Panc1 (cell line): ENCODE measurements around the gene CEP250. TPM values are rescaled to one million over a fixed set of nuclear protein-coding genes. Genes with fewer than 3 reads are reported as not detected.

Experiments used
- ATAC-seq: fragments of 200-7000 bp; cut with Tn5 transposase; 2 replicates; pipeline ENCODE4 v1.9.1; 2020; ENCODE audit warnings: mild to moderate bottlenecking, moderate library complexity
- BruUV-seq: library from RNA; stranded (reverse); fragments of 400-500 nt; replicated peaks from 2 replicates; lab custom pipeline; 2021; lab: Mats Ljungman, UMichigan
- CTCF ChIA-PET: fragments of 300-600 bp; sonication (Branson Sonifier 250); formaldehyde crosslinking; loops from one replicate; lab custom pipeline; 2022; ENCODE audit warnings: antibody characterized with exemption; lab: Charles Lee
- POLR2A ChIA-PET: fragments of 300-600 bp; sonication (Branson Sonifier 250); formaldehyde crosslinking; loops from one replicate; lab custom pipeline; 2022; ENCODE audit warnings: antibody characterized with exemption; lab: Charles Lee
- DNase-seq: peaks from one replicate; pipeline ENCODE4 v3.0.0-alpha.2; 2010; ENCODE audit warnings: low read depth, low spot score
- H3K27ac ChIP-seq: 2 replicates; pipeline ENCODE4 v1.5.1; 2011; ENCODE audit warnings: mild to moderate bottlenecking, low read length, inconsistent platforms
- H3K27me3 ChIP-seq: fragments of 200-500 bp; sonication (Bioruptor generic); 2 replicates; pipeline ENCODE4 v1.6.0; 2014; ENCODE audit warnings: low read length, inconsistent platforms; ENCODE audit not compliant: control insufficient read depth, insufficient read depth
- H3K36me3 ChIP-seq: fragments of 200-500 bp; sonication (Bioruptor generic); 2 replicates; pipeline ENCODE4 v1.5.1; 2014; ENCODE audit warnings: inconsistent platforms, mild to moderate bottlenecking, low read length, moderate library complexity; ENCODE audit not compliant: control insufficient read depth, insufficient read depth
- H3K4me1 ChIP-seq: 2 replicates; pipeline ENCODE4 v1.5.1; 2011; ENCODE audit warnings: inconsistent platforms, mild to moderate bottlenecking, low read length, moderate library complexity; ENCODE audit not compliant: control insufficient read depth, insufficient read depth
- H3K4me3 ChIP-seq, 2 experiments: 2 replicates each; pipeline ENCODE4 v1.5.1; 2011 to 2012; ENCODE audit warnings: low read depth in 2 of 2, low read length in 2 of 2, mild to moderate bottlenecking in 2 of 2, inconsistent platforms in 1 of 2, moderate library complexity in 1 of 2
- H3K9me3 ChIP-seq: fragments of 200-500 bp; sonication (Bioruptor generic); 2 replicates; pipeline ENCODE4 v1.5.1; 2014; ENCODE audit warnings: low read depth, mild to moderate bottlenecking, inconsistent platforms, low read length, moderate library complexity; ENCODE audit not compliant: control insufficient read depth, insufficient read depth
- POLR2AphosphoS5 ChIP-seq: IDR thresholded peaks from 2 replicates; pipeline ENCODE4 v1.6.1; 2012; ENCODE audit warnings: mild to moderate bottlenecking, low read depth, low read length, moderate library complexity
- SIN3A ChIP-seq: IDR thresholded peaks from 2 replicates; pipeline ENCODE4 v1.6.1; 2012; ENCODE audit warnings: low read depth, mild to moderate bottlenecking, low read length, moderate library complexity, borderline replicate concordance; ENCODE audit not compliant: insufficient read depth
- TCF7L2 ChIP-seq: IDR thresholded peaks from 2 replicates; pipeline ENCODE4 v1.6.1; 2011; ENCODE audit warnings: mild to moderate bottlenecking, low read depth, low read length, inconsistent platforms
- in situ Hi-C: cut with HindIII; loops from 2 replicates; pipeline ENCODE4 v1.10.0; 2016; ENCODE audit warnings: low sequenced_read_pairs, low pct_unique_long_range_greater_than_20kb
- intact Hi-C: fragments of 100-400 bp; cut with micrococcal nuclease; formaldehyde crosslinking; loops from one replicate; pipeline ENCODE4 v1.10.0; 2022; ENCODE audit not compliant: unreplicated experiment
- total RNA-seq: library from RNA; stranded (reverse); gene quantifications from one replicate; pipeline ENCODE4 v1.2.1, GENCODE V29; 2021; ENCODE audit not compliant: unreplicated experiment
- TF ChIP-seq, protein P1 (sequence below), 2 experiments: IDR thresholded peaks; 2 replicates each; pipeline ENCODE4 v1.6.1; 2011 to 2012; ENCODE audit warnings: low read depth in 2 of 2, control low read depth in 1 of 2, low read length in 1 of 2, mild to moderate bottlenecking in 1 of 2, moderate library complexity in 1 of 2; ENCODE audit not compliant: insufficient read depth in 1 of 2
- TF ChIP-seq, protein P2 (sequence below): fragments of 450-650 bp; IDR thresholded peaks from 2 replicates; pipeline ENCODE4 v1.5.1; 2017; ENCODE audit warnings: mild to moderate bottlenecking

CEP250 gene
- total RNA-seq, 1 experiment from 2014 or later = 82.5 TPM

DNA sequence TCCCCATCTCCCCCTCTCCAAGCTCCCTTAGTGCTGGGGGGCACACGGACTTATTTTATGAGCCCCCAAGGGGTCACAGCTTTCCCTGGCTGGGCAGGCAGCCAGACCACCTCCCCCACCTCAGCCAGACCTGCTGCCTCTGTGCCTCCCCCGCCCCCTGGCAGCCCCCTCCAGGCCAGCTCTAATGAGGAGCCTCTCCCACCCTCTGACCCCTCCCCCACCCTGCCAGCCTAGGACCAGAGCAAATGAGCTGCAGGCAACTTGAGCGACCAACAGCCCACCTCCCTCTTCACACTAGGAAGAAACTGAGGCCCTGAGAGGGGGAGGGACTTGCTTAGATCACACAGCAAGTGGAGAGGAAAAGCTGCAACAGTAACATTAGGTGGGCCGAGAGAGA lies 19.2 kb upstream of the CEP250 start:
- BruUV-seq = no TSS peak
- Histone ChIP-seq H3K27ac (no peak overlapping the region), H3K4me1 (peaks cover 9% of the 10 kb centered on the region), H3K36me3 (no peaks in the 10 kb centered on the region), H3K4me3 (no peak overlapping the region), H3K9me3 (no peaks in the 10 kb centered on the region), H3K27me3 (no peaks in the 10 kb centered on the region)
- POLR2A ChIA-PET = no interaction called here
- no peak for ATAC-seq
- intact Hi-C loops (no loop called here), in situ Hi-C loops (no loop called here)
- TF ChIP-seq TCF7L2 = no peak
- TF ChIP-seq, protein P1, sequence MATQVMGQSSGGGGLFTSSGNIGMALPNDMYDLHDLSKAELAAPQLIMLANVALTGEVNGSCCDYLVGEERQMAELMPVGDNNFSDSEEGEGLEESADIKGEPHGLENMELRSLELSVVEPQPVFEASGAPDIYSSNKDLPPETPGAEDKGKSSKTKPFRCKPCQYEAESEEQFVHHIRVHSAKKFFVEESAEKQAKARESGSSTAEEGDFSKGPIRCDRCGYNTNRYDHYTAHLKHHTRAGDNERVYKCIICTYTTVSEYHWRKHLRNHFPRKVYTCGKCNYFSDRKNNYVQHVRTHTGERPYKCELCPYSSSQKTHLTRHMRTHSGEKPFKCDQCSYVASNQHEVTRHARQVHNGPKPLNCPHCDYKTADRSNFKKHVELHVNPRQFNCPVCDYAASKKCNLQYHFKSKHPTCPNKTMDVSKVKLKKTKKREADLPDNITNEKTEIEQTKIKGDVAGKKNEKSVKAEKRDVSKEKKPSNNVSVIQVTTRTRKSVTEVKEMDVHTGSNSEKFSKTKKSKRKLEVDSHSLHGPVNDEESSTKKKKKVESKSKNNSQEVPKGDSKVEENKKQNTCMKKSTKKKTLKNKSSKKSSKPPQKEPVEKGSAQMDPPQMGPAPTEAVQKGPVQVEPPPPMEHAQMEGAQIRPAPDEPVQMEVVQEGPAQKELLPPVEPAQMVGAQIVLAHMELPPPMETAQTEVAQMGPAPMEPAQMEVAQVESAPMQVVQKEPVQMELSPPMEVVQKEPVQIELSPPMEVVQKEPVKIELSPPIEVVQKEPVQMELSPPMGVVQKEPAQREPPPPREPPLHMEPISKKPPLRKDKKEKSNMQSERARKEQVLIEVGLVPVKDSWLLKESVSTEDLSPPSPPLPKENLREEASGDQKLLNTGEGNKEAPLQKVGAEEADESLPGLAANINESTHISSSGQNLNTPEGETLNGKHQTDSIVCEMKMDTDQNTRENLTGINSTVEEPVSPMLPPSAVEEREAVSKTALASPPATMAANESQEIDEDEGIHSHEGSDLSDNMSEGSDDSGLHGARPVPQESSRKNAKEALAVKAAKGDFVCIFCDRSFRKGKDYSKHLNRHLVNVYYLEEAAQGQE (IDR thresholded peaks at IDR 0.05; ENCODE audit: insufficient read depth in 1 of 2, low read depth in 2 of 2, low read length in 1 of 2) = no peak
- no peak for TF ChIP-seq POLR2AphosphoS5
- TF ChIP-seq, protein P2, sequence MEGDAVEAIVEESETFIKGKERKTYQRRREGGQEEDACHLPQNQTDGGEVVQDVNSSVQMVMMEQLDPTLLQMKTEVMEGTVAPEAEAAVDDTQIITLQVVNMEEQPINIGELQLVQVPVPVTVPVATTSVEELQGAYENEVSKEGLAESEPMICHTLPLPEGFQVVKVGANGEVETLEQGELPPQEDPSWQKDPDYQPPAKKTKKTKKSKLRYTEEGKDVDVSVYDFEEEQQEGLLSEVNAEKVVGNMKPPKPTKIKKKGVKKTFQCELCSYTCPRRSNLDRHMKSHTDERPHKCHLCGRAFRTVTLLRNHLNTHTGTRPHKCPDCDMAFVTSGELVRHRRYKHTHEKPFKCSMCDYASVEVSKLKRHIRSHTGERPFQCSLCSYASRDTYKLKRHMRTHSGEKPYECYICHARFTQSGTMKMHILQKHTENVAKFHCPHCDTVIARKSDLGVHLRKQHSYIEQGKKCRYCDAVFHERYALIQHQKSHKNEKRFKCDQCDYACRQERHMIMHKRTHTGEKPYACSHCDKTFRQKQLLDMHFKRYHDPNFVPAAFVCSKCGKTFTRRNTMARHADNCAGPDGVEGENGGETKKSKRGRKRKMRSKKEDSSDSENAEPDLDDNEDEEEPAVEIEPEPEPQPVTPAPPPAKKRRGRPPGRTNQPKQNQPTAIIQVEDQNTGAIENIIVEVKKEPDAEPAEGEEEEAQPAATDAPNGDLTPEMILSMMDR = no peak
- TF ChIP-seq SIN3A = no peak
- CTCF ChIA-PET = interaction anchor here (0.6 kb wide), 1 partner anchor 40 kb away, joined by 3 read pairs; no protein-coding TSS in a partner anchor
- no peak for DNase-seq

- POLR2A ChIA-PET = no interaction called here
- no peaks in the 10 kb centered on the region for H3K36me3 ChIP-seq
- H3K9me3 ChIP-seq = no peaks in the 10 kb centered on the region
- in situ Hi-C loops (no loop called here), intact Hi-C loops (no loop called here)
- DNase-seq (no peak), ATAC-seq (0 out of 2 replicates have a peak, but pooled peaks have one; percentile 4)
- no peaks in the 10 kb centered on the region for H3K27me3 ChIP-seq
- no peak overlapping the region for H3K4me3 ChIP-seq
- no TSS peak for BruUV-seq
- H3K4me1 ChIP-seq = peaks cover 9% of the 10 kb centered on the region
- TF ChIP-seq TCF7L2 (no peak), POLR2AphosphoS5 (no peak), SIN3A (no peak)
- TF ChIP-seq, protein P2 = no peak
- TF ChIP-seq, protein P1 (IDR thresholded peaks at IDR 0.05; ENCODE audit: insufficient read depth in 1 of 2, low read depth in 2 of 2, low read length in 1 of 2) = no peak
- peak overlapping the region; percentile 67 for H3K27ac ChIP-seq
- CTCF ChIA-PET = no interaction called here
These were observed 17.8 kb upstream of the CEP250 start for GRCh38 chr20:35437599-35437998.
